GM12892 (cell line): Measurements from ENCODE around the gene TAF3.

ENCODE experiments used
- POLR2A ChIP-seq: IDR thresholded peaks from 2 replicates; pipeline ENCODE4 v1.6.1; 2011; ENCODE audit warnings: low read depth, low read length, control low read depth
- POLR2AphosphoS5 ChIP-seq: IDR thresholded peaks from 2 replicates; pipeline ENCODE4 v1.6.1; 2011; ENCODE audit warnings: low read depth, low read length, control low read depth
- TAF1 ChIP-seq: IDR thresholded peaks from 2 replicates; pipeline ENCODE4 v1.6.1; 2011; ENCODE audit warnings: low read depth, mild to moderate bottlenecking, control low read depth, low read length, borderline replicate concordance

DNA sequence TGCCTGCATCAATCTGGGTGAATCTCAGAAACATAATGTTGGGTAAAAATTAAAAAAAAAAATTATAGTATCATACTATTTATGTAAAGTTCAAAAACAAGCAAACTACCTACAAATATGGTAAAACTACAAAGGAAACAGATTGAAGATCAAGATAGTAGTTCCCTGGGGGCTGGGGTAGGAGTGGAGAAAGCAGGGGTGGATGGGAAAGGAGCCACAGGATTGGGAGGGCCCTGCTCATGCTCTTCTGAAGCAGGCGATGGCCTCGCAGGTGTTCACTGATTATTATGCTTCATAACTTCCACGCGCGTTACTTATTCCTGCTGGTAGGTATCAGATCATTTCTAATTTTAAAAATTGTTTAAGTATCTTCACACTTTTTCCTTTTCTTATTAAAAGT is 140.1 kb downstream of the TAF3 start:
- no peak for TF ChIP-seq POLR2A
- no peak for TF ChIP-seq POLR2AphosphoS5
- no peak for TF ChIP-seq TAF1
